Cardiac fibroblast (primary cell): ENCODE data around the gene SBK2.

Source experiments
- DNase-seq, 2 donors: peaks; one replicate each; pipeline versions ENCODE4 v3.0.0 to v3.0.0-alpha.2; 2010; ENCODE audit warnings: low read depth in 2 of 2
- H3K4me3 ChIP-seq, 2 donors: replicated peaks in 1 of 2; 1 replicate in 1 of 2; 2 replicates in 1 of 2; pipeline ENCODE4 v1.5.1; 2011; ENCODE audit warnings: low read depth in 2 of 2, low read length in 2 of 2, mild to moderate bottlenecking in 2 of 2, moderate library complexity in 1 of 2
- TF ChIP-seq, protein P1 (sequence below): IDR thresholded peaks from one replicate; pipeline ENCODE4 v1.5.1; 2011; ENCODE audit warnings: low read depth, mild to moderate bottlenecking, low read length, inconsistent platforms

Gene SBK2

GRCh38 chr19:55546011-55546410 is 9.1 kb upstream of the SBK2 start:
- no peak for DNase-seq
- TF ChIP-seq, protein P1, sequence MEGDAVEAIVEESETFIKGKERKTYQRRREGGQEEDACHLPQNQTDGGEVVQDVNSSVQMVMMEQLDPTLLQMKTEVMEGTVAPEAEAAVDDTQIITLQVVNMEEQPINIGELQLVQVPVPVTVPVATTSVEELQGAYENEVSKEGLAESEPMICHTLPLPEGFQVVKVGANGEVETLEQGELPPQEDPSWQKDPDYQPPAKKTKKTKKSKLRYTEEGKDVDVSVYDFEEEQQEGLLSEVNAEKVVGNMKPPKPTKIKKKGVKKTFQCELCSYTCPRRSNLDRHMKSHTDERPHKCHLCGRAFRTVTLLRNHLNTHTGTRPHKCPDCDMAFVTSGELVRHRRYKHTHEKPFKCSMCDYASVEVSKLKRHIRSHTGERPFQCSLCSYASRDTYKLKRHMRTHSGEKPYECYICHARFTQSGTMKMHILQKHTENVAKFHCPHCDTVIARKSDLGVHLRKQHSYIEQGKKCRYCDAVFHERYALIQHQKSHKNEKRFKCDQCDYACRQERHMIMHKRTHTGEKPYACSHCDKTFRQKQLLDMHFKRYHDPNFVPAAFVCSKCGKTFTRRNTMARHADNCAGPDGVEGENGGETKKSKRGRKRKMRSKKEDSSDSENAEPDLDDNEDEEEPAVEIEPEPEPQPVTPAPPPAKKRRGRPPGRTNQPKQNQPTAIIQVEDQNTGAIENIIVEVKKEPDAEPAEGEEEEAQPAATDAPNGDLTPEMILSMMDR = no peak
- H3K4me3 ChIP-seq = no peak overlapping the region

GRCh38 chr19:55545443-55545842 is 8.5 kb upstream of the SBK2 start, which contains the start of gene SBK3:
SBK3 (minus strand) TSS chr19:55545543; CDS start chr19:55545543, 0 bp downstream.
- no peak for DNase-seq
- TF ChIP-seq, protein P1 = no peak
- H3K4me3 ChIP-seq = no peak within 1 kb of the TSS

DNA sequence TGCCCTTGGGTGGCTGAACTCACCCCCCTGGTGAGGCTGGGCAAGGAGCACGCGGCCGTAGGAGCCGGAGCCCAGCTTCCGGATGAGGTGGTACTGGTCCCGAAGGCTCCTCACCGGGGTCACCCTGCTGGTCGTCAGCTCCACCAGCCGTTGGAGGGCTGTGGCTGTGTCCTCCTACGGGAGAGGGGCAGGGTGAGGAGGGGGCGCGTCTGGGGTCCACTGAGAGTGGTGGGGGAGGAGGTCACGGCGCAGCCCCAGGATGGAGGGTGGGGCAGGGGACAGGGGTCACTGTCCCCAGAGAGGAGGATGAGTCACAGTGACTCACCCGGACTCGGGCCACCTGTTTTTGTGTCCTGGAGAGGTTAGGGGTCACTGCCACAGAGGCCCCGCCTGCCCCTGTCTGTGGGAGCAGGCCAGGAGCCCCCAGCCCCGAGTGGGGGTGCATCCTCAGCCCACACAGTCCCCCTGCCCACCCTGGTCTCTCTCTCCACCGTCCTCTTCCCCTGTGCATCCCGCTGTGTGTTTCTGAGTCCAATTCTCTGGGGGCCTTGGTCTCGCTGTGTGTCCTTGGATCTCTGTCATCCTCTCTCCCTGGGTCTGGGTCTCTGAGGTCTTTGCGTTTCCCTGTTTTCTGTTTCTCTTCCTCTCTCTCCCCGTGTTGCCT is 8.0 kb upstream of the SBK2 start:
- H3K4me3 ChIP-seq = no peak overlapping the region
- TF ChIP-seq, protein P1 = no peak
- DNase-seq = no peak

GRCh38 chr19:55544014-55544413 is 7.1 kb upstream of the SBK2 start:
- no peak overlapping the region for H3K4me3 ChIP-seq
- no peak for DNase-seq
- TF ChIP-seq, protein P1 = no peak

- DNase-seq = no peak
- no peak overlapping the region for H3K4me3 ChIP-seq
- TF ChIP-seq, protein P1 = no peak
Measured at GRCh38 chr19:55543567-55543966, 6.6 kb upstream of the SBK2 start.

DNA sequence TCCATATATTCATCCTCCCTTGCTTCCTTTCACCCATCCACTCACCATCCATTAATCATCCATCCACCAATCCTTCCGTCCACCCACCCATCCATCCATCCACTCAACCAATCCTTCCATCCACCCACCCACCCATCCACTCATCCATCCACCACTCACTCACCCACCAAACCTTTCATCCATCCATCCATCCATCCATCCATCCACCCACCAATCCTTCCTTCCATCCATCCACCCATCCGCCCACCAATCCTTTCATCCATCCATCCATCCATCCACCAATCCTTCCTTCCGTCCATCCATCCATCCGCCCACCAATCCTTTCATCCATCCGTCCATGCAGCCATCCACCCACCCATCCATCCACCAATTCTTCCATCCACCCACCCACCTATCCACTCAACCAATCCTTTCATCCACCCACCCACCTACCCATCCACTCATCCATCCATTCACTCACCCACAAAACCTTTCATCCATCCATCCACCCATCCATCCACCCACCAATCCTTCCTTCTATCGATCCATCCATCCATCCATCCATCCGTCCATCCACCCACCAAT is 5.4 kb upstream of the SBK2 start:
- H3K4me3 ChIP-seq = no peak overlapping the region
- TF ChIP-seq, protein P1 = no peak
- no peak for DNase-seq

DNA sequence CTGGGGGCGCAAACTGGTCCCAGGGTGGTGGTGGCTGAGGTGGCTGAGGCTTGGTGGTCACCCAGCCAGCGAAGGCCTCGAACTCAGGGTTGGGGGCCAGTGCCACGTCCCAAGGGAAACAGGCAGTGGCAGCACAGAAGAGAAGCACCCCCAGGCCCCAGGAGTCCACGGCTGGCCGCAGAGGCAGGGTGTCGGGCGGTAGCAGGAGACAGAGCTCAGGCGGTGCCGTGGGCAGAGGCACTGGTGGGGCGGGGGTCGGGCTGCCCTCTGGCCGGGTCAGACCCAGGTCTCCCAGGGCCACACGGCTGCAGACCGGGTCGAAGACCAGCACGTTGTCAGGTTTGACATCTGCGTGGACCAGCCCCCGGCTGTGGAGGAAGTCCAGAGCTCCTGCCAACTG is 4.2 kb upstream of the SBK2 start:
- TF ChIP-seq, protein P1 = no peak
- no peak overlapping the region for H3K4me3 ChIP-seq
- DNase-seq = no peak
